Ovary (tissue), 9 donors: ENCODE measurements around the gene SBF2. TPM values are rescaled to one million over a fixed set of nuclear protein-coding genes. Genes with fewer than 3 reads are reported as not detected.
"Not testable (repeated sequence)": the region's sequence is repeated elsewhere in the genome, so short reads cannot be mapped to it uniquely, and the experiment has no call there.

Experiments used
- DNase-seq, 5 donors: peaks; one replicate each; pipeline ENCODE4 v3.0.0-alpha.2; 2019 to 2020
- H3K27ac ChIP-seq, 2 donors: fragments of 200-600 bp; one replicate each; pipeline versions ENCODE4 v1.5.1 to v1.8.0; 2019 to 2022
- H3K27me3 ChIP-seq: fragments of 200-600 bp; one replicate; pipeline ENCODE4 v1.8.0; 2022
- H3K36me3 ChIP-seq: fragments of 200-600 bp; sonication (generic); one replicate; pipeline ENCODE4 v1.5.1; 2019
- H3K4me1 ChIP-seq: one replicate; pipeline ENCODE4 v1.8.1; 2013; ENCODE audit warnings: mild to moderate bottlenecking, moderate library complexity; ENCODE audit not compliant: insufficient read depth
- H3K4me3 ChIP-seq: fragments of 200-600 bp; sonication (generic); one replicate; pipeline ENCODE4 v1.5.1; 2017
- H3K9me3 ChIP-seq, 2 donors: fragments of 200-600 bp in 1 of 2; sonication (generic) in 1 of 2; one replicate each; pipeline versions ENCODE4 v1.5.1 to v1.8.1; 2013 to 2019; ENCODE audit warnings: mild to moderate bottlenecking in 1 of 2, moderate library complexity in 1 of 2
- CTCF ChIP-seq, 3 donors: fragments of 450-650 bp in 2 of 3; fragments of 200-600 bp in 1 of 3; IDR thresholded peaks; one replicate each; pipeline versions ENCODE4 v1.5.1 to v1.8.0; 2016 to 2022; ENCODE audit warnings: antibody characterized with exemption in 3 of 3, mild to moderate bottlenecking in 1 of 3
- EP300 ChIP-seq: sonication (generic); formaldehyde crosslinking; IDR thresholded peaks from one replicate; pipeline ENCODE4 v1.6.1; 2017; ENCODE audit warnings: antibody characterized with exemption
- POLR2A ChIP-seq: fragments of 450-650 bp; IDR thresholded peaks from one replicate; pipeline ENCODE4 v1.6.1; 2017; ENCODE audit warnings: antibody characterized with exemption, mild to moderate bottlenecking, moderate library complexity
- WGBS, 3 donors: extraction: QIAGEN DNeasy Blood & Tissue Kit in 1 of 3; methylation state at CpG; one replicate each; pipeline versions ENCODE4 v1.1.5 to v1.1.7; 2013 to 2017; 5-methylcytosine and 5-hydroxymethylcytosine counted together
- intact Hi-C, 4 donors: fragments of 100-400 bp; cut with DNase I; formaldehyde crosslinking; loops; one replicate each; pipeline versions ENCODE4 v1.11.0 to v1.15.1; 2022 to 2023
- polyA plus RNA-seq, 2 donors: library from polyadenylated mRNA; stranded (reverse); fragments of 200-250 nt in 1 of 2; fragments of 350-450 nt in 1 of 2; fragmentation: Illumina TruSeq in 1 of 2; extraction: RNeasy Lipid Tissue Mini Kit (QIAGEN cat#74804) in 1 of 2; gene quantifications; one replicate each; pipeline ENCODE4 v1.2.3, GENCODE V29; 2013 to 2014
- total RNA-seq, 7 donors: library from RNA; depleted of rRNA in 2 of 7; stranded (reverse); fragments of >200 nt in 2 of 7; fragmentation: NEBNext Ultra II Directional in 3 of 7; extraction: Animal tissue kit (Norgen Biotek cat#: 25700) in 3 of 7; gene quantifications; one replicate each; pipeline versions ENCODE4 v1.1.0 to v1.2.4, GENCODE V29; 2016 to 2023
- donor health status: DM: no; HTN: no; CAD: no; lungs with moderate emphysema.
- donor health status: DM: no; HTN: no; CAD: no.
- donor health status: Bipolar disorder and iron deficiency.
- donor health status: DM: yes; HTN: yes; CAD: no.
- donor health status: DM: no; HTN: no; CAD: no.
- donor health status: DM: yes; HTN: yes; CAD: no.

SBF2 gene
- total and polyA plus RNA-seq, 9 donors = 27.4 to 77.5 (median 50.8) TPM

- H3K4me1 ChIP-seq = no peaks in the 10 kb centered on the region
- intact Hi-C loops = no loop called here
- H3K27ac ChIP-seq = no peak overlapping the region
- no peak overlapping the region for H3K4me3 ChIP-seq
- no peaks in the 10 kb centered on the region for H3K27me3 ChIP-seq
- H3K9me3 ChIP-seq = no peaks in the 10 kb centered on the region
- TF ChIP-seq EP300 = no peak
- no peak for TF ChIP-seq POLR2A
- TF ChIP-seq CTCF (IDR thresholded peaks at IDR 0.05) = no peak
- H3K36me3 ChIP-seq = no peaks in the 10 kb centered on the region
- no peak for DNase-seq
- 45 to 49% (median 48%) methylated on average over 2 of the region's 2 CpGs for WGBS, 3 donors
Observed at GRCh38 chr11:10041332-10041731, 252.7 kb downstream of the SBF2 start.

GRCh38 chr11:10038521-10039302 is 255.3 kb downstream of the SBF2 start:
- TF ChIP-seq POLR2A (no peak), CTCF (IDR thresholded peaks at IDR 0.05) (no peak), EP300 (no peak)
- Histone ChIP-seq H3K27me3 (no peaks in the 10 kb centered on the region), H3K36me3 (no peaks in the 10 kb centered on the region), H3K4me3 (no peak overlapping the region), H3K27ac (no peak overlapping the region), H3K9me3 (no peaks in the 10 kb centered on the region), H3K4me1 (no peaks in the 10 kb centered on the region)
- intact Hi-C loops = no loop called here
- WGBS, 3 donors = 59 to 72% (median 69%) methylated on average over 2 of the region's 2 CpGs
- no peak for DNase-seq

- H3K27me3 ChIP-seq, DNase-seq, H3K27ac ChIP-seq, intact Hi-C loops, H3K4me3 ChIP-seq, H3K9me3 ChIP-seq, H3K36me3 ChIP-seq, H3K4me1 ChIP-seq: not testable (repeated sequence)
- 97 to 98% (median 97%) methylated on average over 6 of the region's 6 CpGs for WGBS, 3 donors
Observed at GRCh38 chr11:10035932-10036331, 258.1 kb downstream of the SBF2 start.

- no peak for TF ChIP-seq EP300
- no peak for TF ChIP-seq POLR2A
- no peak for TF ChIP-seq CTCF (IDR thresholded peaks at IDR 0.05)
- intact Hi-C loops = no loop called here
- no peak overlapping the region for H3K27ac ChIP-seq
Observed at GRCh38 chr11:10032935-10033334, 261.1 kb downstream of the SBF2 start.

GRCh38 chr11:10030122-10030490 is 263.9 kb downstream of the SBF2 start:
- DNase-seq = no peak
- H3K27me3 ChIP-seq = no peaks in the 10 kb centered on the region
- intact Hi-C loops = no loop called here
- H3K4me3 ChIP-seq = no peak overlapping the region
- TF ChIP-seq POLR2A = no peak
- no peak for TF ChIP-seq CTCF (IDR thresholded peaks at IDR 0.05)
- no peak for TF ChIP-seq EP300
- H3K4me1 ChIP-seq = no peaks in the 10 kb centered on the region
- no peak overlapping the region for H3K27ac ChIP-seq
- H3K9me3 ChIP-seq = no peaks in the 10 kb centered on the region
- WGBS, 3 donors = 69 to 80% (median 80%) methylated on average over 2 of the region's 2 CpGs
- no peaks in the 10 kb centered on the region for H3K36me3 ChIP-seq

More at GRCh38 chr11:10032935-10033334, 261.1 kb downstream of the SBF2 start:
- no peaks in the 10 kb centered on the region for H3K27me3 ChIP-seq
- no peaks in the 10 kb centered on the region for H3K4me1 ChIP-seq
- no peaks in the 10 kb centered on the region for H3K36me3 ChIP-seq
- H3K9me3 ChIP-seq = no peaks in the 10 kb centered on the region
- no peak for DNase-seq
- H3K4me3 ChIP-seq = no peak overlapping the region
